ENCODE results near the gene MAG. TPM values are rescaled to one million over a fixed set of nuclear protein-coding genes. Genes with fewer than 3 reads are reported as not detected.

MAG gene
- total and polyA plus RNA-seq, 10 of the 15 experiments (the other 5 are each of a cell fraction or from before 2014, with no cell fraction given) = 0.03 to 0.82 (median 0.17) TPM; not detected in 2

GRCh38 chr19:35328851-35329285 lies 36.9 kb downstream of the MAG start, which contains the start of gene CD22:
CD22 (plus strand) TSS chr19:35329187; CDS start chr19:35332041, 2,854 bp downstream.
- Histone ChIP-seq H3K27me3 (replicated peaks in 1 of 2; ENCODE audit: control insufficient read depth in 2 of 2, insufficient read depth in 2 of 2, low read length in 1 of 2) (no peaks in the 10 kb centered on the region), H3K36me3 (ENCODE audit: control insufficient read depth in 2 of 2, insufficient read depth in 2 of 2, low read length in 1 of 2) (peaks cover 0 to under 1% of the 10 kb centered on the region in 2 experiments; a peak in 1 of 4 replicates), H3K4me2 (ENCODE audit: control insufficient read depth, insufficient read depth) (peak within 1 kb of the TSS; percentile 96), H3K79me2 (ENCODE audit: control insufficient read depth, insufficient read depth, low read length) (peaks cover 47% of the 10 kb centered on the region), H3K27ac (ENCODE audit: control insufficient read depth, insufficient read depth) (peak within 1 kb of the TSS; percentile 93), H2AFZ (ENCODE audit: control insufficient read depth, low read depth, low read length) (peak within 1 kb of the TSS; percentile 15), H3K4me1 (ENCODE audit: control insufficient read depth, insufficient read depth, low read length) (peaks cover 30% of the 10 kb centered on the region), H3K9me3 (replicated peaks; ENCODE audit: control insufficient read depth, insufficient read depth, low read length) (no peaks in the 10 kb centered on the region), H4K20me1 (ENCODE audit: control insufficient read depth, insufficient read depth) (no peaks in the 10 kb centered on the region), H3K4me3 (peak within 1 kb of the TSS; percentile 92), H3K9ac (ENCODE audit: control insufficient read depth, insufficient read depth, low read length) (peak within 1 kb of the TSS; percentile 82)
- ATAC-seq (peak; percentile 66), FAIRE-seq (peak; percentile 87), DNase-seq (ENCODE audit: low read depth, low spot score) (peak; percentile 62)
- BruUV-seq (replicated peaks) = no TSS peak
- intact Hi-C loops (cut with micrococcal nuclease; ENCODE audit: unreplicated experiment) (no loop called here), in situ Hi-C loops (cut with MboI) (no loop called here)
- 1% methylated on average over 12 of the region's 12 CpGs for WGBS (ENCODE audit: insufficient coverage, insufficient replicate concordance, low lambda C conversion rate, missing lambda C conversion rate)
- ChIA-PET RAD21 (ENCODE audit: unreplicated experiment) (interaction anchor here (1.3 to 9.4 kb wide), 4 partner anchors 9 to 33 kb away, joined by 3 to 127 read pairs (median 29); partner anchors contain the start of gene FFAR1), POLR2A (interaction anchor here (0.9 to 4.7 kb wide), 8 partner anchors 9 to 340 kb away, joined by 3 to 33 read pairs (median 4); partner anchors contain the start of gene FFAR1), SMC1A (ENCODE audit: uncharacterized antibody, unreplicated experiment) (interaction anchor here (0.9 to 9.8 kb wide), 8 partner anchors 9 to 135 kb away, joined by 3 to 152 read pairs (median 4); partner anchors contain the start of gene FFAR1), CTCF (interaction anchor here (0.7 to 6.5 kb wide), 6 partner anchors 10 to 166 kb away, joined by 3 to 35 read pairs (median 3); no protein-coding TSS in a partner anchor)
- TF ChIP-seq ZBTB4 (CRISPR knock-in tag; IDR thresholded peaks at IDR 0.05) = no peak
- TF ChIP-seq SMC3 (IDR thresholded peaks at IDR 0.05; ENCODE audit: borderline replicate concordance, low read length) = no peak
- TF ChIP-seq ZNF274 (IDR thresholded peaks at IDR 0.05; ENCODE audit: insufficient read depth, insufficient read length) = no peak
- TF ChIP-seq YY1 (IDR thresholded peaks at IDR 0.05; ENCODE audit: low read depth, low read length) = peak; percentile 39; the same call in 1 of the 2 replicates
- no peak for TF ChIP-seq RCOR1 (conservative IDR thresholded peaks at IDR 0.05; ENCODE audit: low read depth, low read length)
- no peak for TF ChIP-seq ZNF217 (IDR thresholded peaks at IDR 0.05)
- TF ChIP-seq PKNOX1 (IDR thresholded peaks at IDR 0.05) = 0 out of 2 replicates have a peak, but pooled peaks have one; percentile 14
- TF ChIP-seq RELB (IDR thresholded peaks at IDR 0.05; ENCODE audit: low read depth) = peak; percentile 75
- no peak for TF ChIP-seq MYB (IDR thresholded peaks at IDR 0.05; ENCODE audit: borderline replicate concordance, low read depth, low read length)
- 0 out of 2 replicates have a peak, but pooled peaks have one; percentile 12 for TF ChIP-seq SMARCA5 (IDR thresholded peaks at IDR 0.05)
- TF ChIP-seq ZZZ3 (IDR thresholded peaks at IDR 0.05; ENCODE audit: control insufficient read depth, insufficient read length, low read depth) = no peak
- TF ChIP-seq ZNF384 (IDR thresholded peaks at IDR 0.05; ENCODE audit: borderline replicate concordance, low read depth, low read length) = no peak
- no peak for TF ChIP-seq STAT1 (conservative IDR thresholded peaks at IDR 0.05)
- TF ChIP-seq ETV6 (conservative IDR thresholded peaks at IDR 0.05 in 1 of 2, IDR thresholded peaks at IDR 0.05 in 1 of 2; ENCODE audit: borderline replicate concordance in 1 of 2, low read depth in 1 of 2) = peak in 1 of 2 experiments; percentile 55; a peak in 2 of 4 replicates
- TF ChIP-seq RFX5 (IDR thresholded peaks at IDR 0.05; ENCODE audit: low read depth, low read length) = no peak
- TF ChIP-seq CBX3 (IDR thresholded peaks at IDR 0.05; ENCODE audit: borderline replicate concordance, low read depth) = no peak
- no peak for TF ChIP-seq SUZ12 (IDR thresholded peaks at IDR 0.05; ENCODE audit: unreplicated experiment)
- TF ChIP-seq SMAD5 (IDR thresholded peaks at IDR 0.05; ENCODE audit: low read depth) = peak; percentile 96
- no peak for TF ChIP-seq HDGF (IDR thresholded peaks at IDR 0.05)
- TF ChIP-seq MTA2 (IDR thresholded peaks at IDR 0.05; ENCODE audit: low read depth) = peak; percentile 57; the same call in 1 of the 2 replicates

Data from GM12878 (cell line).